OCI-LY1 (cell line): Measurements from ENCODE around the gene STK24.

Experiments
- H2AFZ ChIP-seq: fragments of 200-600 bp; sonication (generic), shearing (Covaris generic); 2 replicates; pipeline ENCODE4 v1.6.0; 2014; ENCODE audit warnings: antibody characterized with exemption, mild to moderate bottlenecking, low read length
- H3F3A ChIP-seq: fragments of 200-600 bp; sonication (generic), shearing (Covaris generic); 2 replicates; pipeline ENCODE4 v1.6.0; 2014; ENCODE audit warnings: mild to moderate bottlenecking, antibody characterized with exemption, low read length, moderate library complexity; ENCODE audit not compliant: insufficient read depth
- H3K27ac ChIP-seq: fragments of 200-600 bp; sonication (generic); 2 replicates; pipeline ENCODE4 v1.5.1; 2014; ENCODE audit warnings: low read length, mixed run types, mild to moderate bottlenecking, low read depth; ENCODE audit not compliant: poor library complexity, severe bottlenecking
- H3K27me3 ChIP-seq: fragments of 200-600 bp; sonication (generic); 2 replicates; pipeline ENCODE4 v1.6.0; 2014; ENCODE audit warnings: antibody characterized with exemption, mild to moderate bottlenecking, low read length, moderate library complexity; ENCODE audit not compliant: insufficient read depth
- H3K36me3 ChIP-seq: fragments of 200-600 bp; sonication (generic); 2 replicates; pipeline ENCODE4 v1.6.1; 2014; ENCODE audit warnings: mild to moderate bottlenecking, antibody characterized with exemption, low read length, moderate library complexity, mixed read lengths; ENCODE audit not compliant: insufficient read depth
- H3K4me1 ChIP-seq: fragments of 200-600 bp; sonication (generic); 2 replicates; pipeline ENCODE4 v1.5.1; 2014; ENCODE audit warnings: mild to moderate bottlenecking, low read length, moderate library complexity; ENCODE audit not compliant: insufficient read depth, severe bottlenecking
- H3K4me2 ChIP-seq: fragments of 200-600 bp; sonication (generic), shearing (Covaris generic); 2 replicates; pipeline ENCODE4 v1.6.1; 2014; ENCODE audit warnings: low read length
- H3K4me3 ChIP-seq: fragments of 200-600 bp; sonication (generic); 2 replicates; pipeline ENCODE4 v1.5.1; 2014; ENCODE audit warnings: low read length, low read depth, mild to moderate bottlenecking, mixed read lengths; ENCODE audit not compliant: poor library complexity, severe bottlenecking
- H3K79me2 ChIP-seq: fragments of 200-600 bp; shearing (Covaris generic); 2 replicates; pipeline ENCODE4 v1.6.1; 2016; ENCODE audit warnings: mixed run types, low read length, mixed read lengths; ENCODE audit not compliant: insufficient read depth
- H3K9ac ChIP-seq: fragments of 200-600 bp; sonication (generic), shearing (Covaris generic); 2 replicates; pipeline ENCODE4 v1.6.1; 2014; ENCODE audit warnings: mild to moderate bottlenecking, low read length, mixed read lengths
- H3K9me2 ChIP-seq: fragments of 200-600 bp; sonication (generic), shearing (Covaris generic); 2 replicates; pipeline ENCODE4 v1.6.1; 2014; ENCODE audit warnings: low read depth, mild to moderate bottlenecking, low read length, mixed read lengths
- H3K9me3 ChIP-seq: fragments of 200-600 bp; shearing (Covaris generic); 2 replicates; pipeline ENCODE4 v1.6.1; 2014; ENCODE audit warnings: low read length, mixed read lengths
- H4K20me1 ChIP-seq: fragments of 200-600 bp; sonication (generic), shearing (Covaris generic); 2 replicates; pipeline ENCODE4 v1.6.0; 2016; ENCODE audit warnings: mild to moderate bottlenecking, low read length; ENCODE audit not compliant: insufficient read depth
- EZH2 ChIP-seq: fragments of 200-600 bp; sonication (generic), shearing (Covaris generic); IDR thresholded peaks from 2 replicates; pipeline ENCODE4 v1.8.0; 2017; ENCODE audit warnings: borderline replicate concordance, mixed run types, mild to moderate bottlenecking, antibody characterized with exemption, low read length, moderate library complexity, mixed read lengths
- TF ChIP-seq, protein P1 (sequence below): fragments of 200-600 bp; sonication (generic), shearing (Covaris generic); IDR thresholded peaks from 2 replicates; pipeline ENCODE4 v1.5.1; 2017; ENCODE audit warnings: mild to moderate bottlenecking, antibody characterized with exemption, low read length, moderate library complexity, mixed read lengths

The STK24 gene

DNA sequence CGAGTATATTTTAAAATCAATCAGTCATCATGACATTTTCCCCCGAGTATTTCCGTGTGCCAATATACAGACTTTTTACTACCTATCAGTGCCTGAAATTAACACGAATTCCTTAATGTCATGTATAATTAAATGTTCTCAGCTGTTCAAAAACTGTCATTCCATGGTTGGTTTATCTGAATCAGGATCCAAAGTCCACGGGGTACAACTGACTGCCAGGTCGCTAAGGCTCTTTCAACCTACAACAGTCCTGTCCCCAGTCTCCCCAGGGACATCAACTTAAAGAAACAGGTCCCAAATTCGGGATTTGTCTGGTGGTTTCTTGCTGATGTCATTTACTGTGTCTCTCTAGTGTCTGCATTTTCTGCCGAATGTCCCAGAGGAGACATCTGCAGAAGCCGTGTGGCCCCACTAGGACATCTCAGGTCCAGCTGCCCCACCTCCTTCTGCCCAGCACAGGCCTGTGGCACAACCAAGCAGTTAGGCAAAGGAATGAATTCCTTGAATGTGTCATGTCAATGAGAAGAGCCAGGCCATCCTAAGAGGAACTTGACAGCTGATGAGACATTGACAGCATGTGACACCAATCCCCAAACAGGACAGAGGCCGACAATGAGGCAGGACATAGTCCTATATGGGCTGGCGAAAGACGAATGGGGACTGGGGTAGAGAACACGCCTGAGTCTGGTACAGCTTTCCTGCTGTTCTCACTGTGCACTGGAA is 109.5 kb downstream of the STK24 start:
- Histone ChIP-seq H3K9ac (no peak overlapping the region), H3K4me2 (no peak overlapping the region), H4K20me1 (no peaks in the 10 kb centered on the region), H3K36me3 (peaks cover 71% of the 10 kb centered on the region; the same call in 1 of the 2 replicates), H3K27ac (no peak overlapping the region), H3K9me3 (no peaks in the 10 kb centered on the region), H3K27me3 (no peaks in the 10 kb centered on the region), H3K4me1 (no peaks in the 10 kb centered on the region), H3F3A (no peaks in the 10 kb centered on the region), H3K79me2 (no peaks in the 10 kb centered on the region), H3K9me2 (no peaks in the 10 kb centered on the region), H2AFZ (no peak overlapping the region), H3K4me3 (no peak overlapping the region)
- TF ChIP-seq EZH2 = no peak
- TF ChIP-seq, protein P1, sequence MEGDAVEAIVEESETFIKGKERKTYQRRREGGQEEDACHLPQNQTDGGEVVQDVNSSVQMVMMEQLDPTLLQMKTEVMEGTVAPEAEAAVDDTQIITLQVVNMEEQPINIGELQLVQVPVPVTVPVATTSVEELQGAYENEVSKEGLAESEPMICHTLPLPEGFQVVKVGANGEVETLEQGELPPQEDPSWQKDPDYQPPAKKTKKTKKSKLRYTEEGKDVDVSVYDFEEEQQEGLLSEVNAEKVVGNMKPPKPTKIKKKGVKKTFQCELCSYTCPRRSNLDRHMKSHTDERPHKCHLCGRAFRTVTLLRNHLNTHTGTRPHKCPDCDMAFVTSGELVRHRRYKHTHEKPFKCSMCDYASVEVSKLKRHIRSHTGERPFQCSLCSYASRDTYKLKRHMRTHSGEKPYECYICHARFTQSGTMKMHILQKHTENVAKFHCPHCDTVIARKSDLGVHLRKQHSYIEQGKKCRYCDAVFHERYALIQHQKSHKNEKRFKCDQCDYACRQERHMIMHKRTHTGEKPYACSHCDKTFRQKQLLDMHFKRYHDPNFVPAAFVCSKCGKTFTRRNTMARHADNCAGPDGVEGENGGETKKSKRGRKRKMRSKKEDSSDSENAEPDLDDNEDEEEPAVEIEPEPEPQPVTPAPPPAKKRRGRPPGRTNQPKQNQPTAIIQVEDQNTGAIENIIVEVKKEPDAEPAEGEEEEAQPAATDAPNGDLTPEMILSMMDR = no peak

- Histone ChIP-seq H3K4me3 (no peak overlapping the region), H3F3A (no peaks in the 10 kb centered on the region), H3K9me2 (no peaks in the 10 kb centered on the region), H3K4me2 (no peak overlapping the region), H3K4me1 (no peaks in the 10 kb centered on the region), H2AFZ (no peak overlapping the region), H3K9me3 (no peaks in the 10 kb centered on the region), H3K79me2 (no peaks in the 10 kb centered on the region), H4K20me1 (no peaks in the 10 kb centered on the region), H3K9ac (no peak overlapping the region), H3K27me3 (no peaks in the 10 kb centered on the region), H3K27ac (no peak overlapping the region), H3K36me3 (peaks cover 64% of the 10 kb centered on the region; the same call in 1 of the 2 replicates)
- TF ChIP-seq, protein P1 = peak; percentile 65
- no peak for TF ChIP-seq EZH2
Measured at GRCh38 chr13:98466634-98467236, 110.2 kb downstream of the STK24 start.

GRCh38 chr13:98462946-98463345 is 114.0 kb downstream of the STK24 start:
- no peak for TF ChIP-seq EZH2
- TF ChIP-seq, protein P1 = no peak
- H3K79me2 ChIP-seq = no peaks in the 10 kb centered on the region

More at GRCh38 chr13:98462946-98463345, 114.0 kb downstream of the STK24 start:
- Histone ChIP-seq H3K9me3 (no peaks in the 10 kb centered on the region), H2AFZ (no peak overlapping the region), H3K9me2 (no peaks in the 10 kb centered on the region), H3K27ac (no peak overlapping the region), H3K4me2 (no peak overlapping the region), H3K4me3 (no peak overlapping the region), H3K4me1 (no peaks in the 10 kb centered on the region), H3F3A (no peaks in the 10 kb centered on the region), H4K20me1 (no peaks in the 10 kb centered on the region), H3K27me3 (no peaks in the 10 kb centered on the region), H3K9ac (no peak overlapping the region), H3K36me3 (peaks cover 73% of the 10 kb centered on the region; the same call in 1 of the 2 replicates)
